GM18951 (cell line): ENCODE results near the gene CHFR.
"Not testable (repeated sequence)": the region's sequence is repeated elsewhere in the genome, so short reads cannot be mapped to it uniquely, and the experiment has no call there.

Source experiments
- POLR2A ChIP-seq: IDR thresholded peaks from 4 replicates; pipeline ENCODE4 v1.6.1; 2011; ENCODE audit warnings: mild to moderate bottlenecking; ENCODE audit not compliant: insufficient read length, insufficient read depth; ENCODE audit errors: extremely low read depth
- in situ Hi-C: fragments of 300-500 bp; cut with MboI; formaldehyde crosslinking; loops from one replicate; pipeline ENCODE4 v1.12.0; 2022; ENCODE audit warnings: low sequenced_read_pairs, mixed read lengths, inconsistent platforms; ENCODE audit not compliant: unreplicated experiment

The CHFR gene

DNA sequence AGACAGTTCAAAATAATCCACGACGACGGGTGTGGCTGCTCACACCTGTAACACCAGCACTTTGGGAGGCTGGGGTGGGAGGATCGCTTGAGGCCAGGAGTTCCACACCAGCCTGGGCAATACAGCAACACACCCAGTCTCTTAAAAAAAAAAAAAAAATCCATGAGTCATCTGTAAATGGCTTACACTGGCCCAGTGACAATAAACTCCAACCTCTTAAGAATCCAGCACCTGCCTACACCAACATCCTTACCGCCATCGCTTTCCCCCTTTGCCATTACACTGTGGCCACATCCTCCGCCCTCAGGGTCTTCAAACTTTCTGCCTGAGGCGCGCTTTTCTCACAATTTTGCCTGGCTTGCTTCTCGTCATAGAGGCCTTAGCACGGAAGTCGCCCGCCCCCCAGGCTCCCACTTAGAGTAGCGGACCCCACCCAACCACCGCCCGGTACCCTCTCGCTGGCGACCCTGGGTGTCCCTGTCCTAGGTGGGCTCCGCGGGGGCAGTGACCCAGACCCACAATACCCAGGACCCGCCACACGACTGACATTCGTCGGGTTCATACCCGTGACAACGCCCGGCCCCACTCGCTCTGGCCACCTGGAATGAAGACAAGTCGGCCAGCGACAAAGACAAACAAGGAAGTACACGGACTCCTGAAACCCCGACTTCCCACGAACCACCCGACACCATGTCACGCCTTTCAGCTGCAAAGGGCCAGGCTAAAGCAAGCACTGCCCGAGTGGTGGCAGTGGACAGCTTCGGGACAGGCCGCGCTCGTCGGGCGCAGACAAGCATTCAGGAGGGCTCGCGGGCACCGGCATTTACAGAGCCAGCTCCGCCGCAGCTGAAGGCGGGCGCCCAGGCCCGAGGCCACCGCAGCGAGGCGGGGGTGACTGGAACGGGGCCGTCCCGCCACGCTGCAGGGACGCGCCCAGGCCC is 59.4 kb downstream of the CHFR start:
- in situ Hi-C loops = no loop called here
- TF ChIP-seq POLR2A = no peak

DNA sequence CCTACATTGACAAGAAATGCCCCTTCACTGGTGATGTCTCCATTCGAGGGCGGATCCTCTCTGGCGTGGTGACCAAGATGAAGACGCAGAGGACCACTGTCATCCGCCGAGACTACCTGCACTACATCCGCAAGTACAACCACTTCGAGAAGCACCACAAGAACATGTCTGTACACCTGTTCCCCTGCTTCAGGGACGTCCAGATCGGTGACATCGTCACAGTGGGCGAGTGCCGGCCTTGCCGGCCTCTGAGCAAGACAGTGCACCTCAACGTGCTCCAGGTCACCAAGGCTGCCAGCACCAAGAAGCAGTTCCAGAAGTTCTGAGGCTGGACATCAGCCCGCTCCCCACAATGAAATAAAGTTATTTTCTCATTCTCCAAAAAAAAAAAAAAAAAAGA is 61.5 kb downstream of the CHFR start:
- TF ChIP-seq POLR2A = no peak

DNA sequence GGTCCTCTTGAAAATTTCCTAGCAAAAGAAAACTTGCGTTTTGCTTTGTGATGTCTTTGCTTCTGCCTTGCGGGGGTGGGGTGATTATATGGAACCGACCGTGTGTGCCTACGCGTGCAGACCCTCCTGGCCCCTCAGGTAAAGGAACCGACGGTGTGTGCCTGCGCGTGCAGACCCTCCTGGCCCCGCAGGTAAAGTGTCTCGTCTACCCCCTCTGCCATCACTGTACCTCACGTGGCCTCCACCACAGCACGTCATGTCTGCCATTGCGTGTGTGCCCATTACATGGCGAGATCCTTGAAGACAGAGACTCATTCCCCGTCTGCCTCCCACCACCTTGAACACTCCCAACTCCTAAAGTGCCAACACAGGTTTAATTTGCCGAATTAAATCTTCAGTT is 62.3 kb downstream of the CHFR start:
- in situ Hi-C loops = no loop called here
- no peak for TF ChIP-seq POLR2A

More for the DNA sequence above, 61.5 kb downstream of the CHFR start:
- in situ Hi-C loops = no loop called here

DNA sequence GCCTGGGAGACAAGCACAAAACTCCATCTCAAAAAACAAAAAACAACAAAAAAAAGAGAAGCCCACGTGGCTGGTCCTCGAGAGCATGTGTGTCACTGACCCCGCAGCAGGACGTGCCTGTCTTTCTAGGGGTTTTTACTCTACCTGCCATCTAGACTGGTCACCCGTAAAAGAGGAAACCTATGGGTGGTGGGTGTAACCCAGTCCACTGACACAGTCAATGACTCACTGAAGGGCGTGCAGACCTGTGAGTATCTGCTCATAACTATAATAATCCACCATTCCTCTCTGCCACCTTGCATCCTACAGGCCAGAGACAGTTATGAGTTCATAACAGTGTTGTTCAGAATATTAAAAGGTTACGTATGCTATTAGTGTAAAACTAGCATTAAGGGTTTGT is 63.4 kb downstream of the CHFR start:
- in situ Hi-C loops = no loop called here
- no peak for TF ChIP-seq POLR2A

DNA sequence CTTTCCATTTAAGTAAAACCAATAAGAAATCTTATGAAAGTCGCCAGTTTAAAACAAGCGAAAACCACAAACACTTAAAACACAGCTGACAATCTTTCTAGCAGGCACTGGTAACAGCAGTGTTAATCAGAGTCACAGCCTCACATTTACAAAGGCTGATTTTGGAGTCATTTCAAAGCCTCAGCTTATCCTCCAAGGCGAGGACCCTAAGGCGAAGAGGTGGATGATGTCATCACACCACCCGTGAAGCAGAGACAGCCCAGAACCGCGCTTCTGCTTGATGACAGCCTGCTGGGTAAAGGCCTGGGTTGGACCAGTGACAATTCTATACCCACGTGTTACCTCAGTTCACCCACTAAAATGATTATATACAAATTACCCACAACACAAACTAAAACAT is 68.8 kb downstream of the CHFR start:
- in situ Hi-C loops = no loop called here
- no peak for TF ChIP-seq POLR2A

DNA sequence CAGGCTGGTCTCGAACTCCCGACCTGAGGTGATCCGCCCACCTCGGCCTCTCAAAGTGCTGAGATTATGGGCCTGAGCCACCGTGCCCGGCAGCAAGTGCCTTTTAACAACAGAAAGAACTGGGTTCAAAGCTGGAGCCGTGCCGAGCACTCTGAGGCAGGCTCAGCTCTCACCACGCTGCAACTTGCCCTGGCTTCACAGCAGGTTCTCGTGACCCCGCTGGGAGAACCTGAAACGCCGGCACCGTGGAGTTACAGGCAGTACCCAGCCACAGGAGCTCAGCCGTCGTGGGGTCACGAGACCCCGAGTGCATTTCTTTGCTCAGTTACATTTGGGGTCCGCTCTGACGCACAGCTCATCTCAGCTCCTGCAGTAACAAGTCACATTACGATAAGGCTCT is 73.2 kb downstream of the CHFR start:
- TF ChIP-seq POLR2A = no peak
- in situ Hi-C loops = no loop called here

DNA sequence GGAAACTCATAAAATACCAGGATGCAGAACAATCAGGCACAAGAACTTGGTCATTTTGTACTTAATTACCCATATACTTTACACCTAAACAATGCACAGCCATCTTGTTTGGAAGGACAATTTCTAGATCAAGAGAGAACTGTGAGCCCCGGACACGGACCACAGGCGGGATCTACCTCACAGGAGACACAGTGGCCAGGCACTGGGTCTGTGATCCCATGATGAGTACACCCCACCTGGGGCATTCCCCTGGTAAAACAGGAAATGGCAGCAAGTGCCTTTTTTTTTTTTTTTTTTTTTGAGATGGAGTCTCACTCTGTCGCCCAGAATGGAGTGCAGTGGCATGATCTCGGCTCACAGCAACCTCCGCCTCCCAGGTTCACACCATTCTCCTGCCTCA is 74.0 kb downstream of the CHFR start:
- in situ Hi-C loops = no loop called here
- TF ChIP-seq POLR2A = no peak

DNA sequence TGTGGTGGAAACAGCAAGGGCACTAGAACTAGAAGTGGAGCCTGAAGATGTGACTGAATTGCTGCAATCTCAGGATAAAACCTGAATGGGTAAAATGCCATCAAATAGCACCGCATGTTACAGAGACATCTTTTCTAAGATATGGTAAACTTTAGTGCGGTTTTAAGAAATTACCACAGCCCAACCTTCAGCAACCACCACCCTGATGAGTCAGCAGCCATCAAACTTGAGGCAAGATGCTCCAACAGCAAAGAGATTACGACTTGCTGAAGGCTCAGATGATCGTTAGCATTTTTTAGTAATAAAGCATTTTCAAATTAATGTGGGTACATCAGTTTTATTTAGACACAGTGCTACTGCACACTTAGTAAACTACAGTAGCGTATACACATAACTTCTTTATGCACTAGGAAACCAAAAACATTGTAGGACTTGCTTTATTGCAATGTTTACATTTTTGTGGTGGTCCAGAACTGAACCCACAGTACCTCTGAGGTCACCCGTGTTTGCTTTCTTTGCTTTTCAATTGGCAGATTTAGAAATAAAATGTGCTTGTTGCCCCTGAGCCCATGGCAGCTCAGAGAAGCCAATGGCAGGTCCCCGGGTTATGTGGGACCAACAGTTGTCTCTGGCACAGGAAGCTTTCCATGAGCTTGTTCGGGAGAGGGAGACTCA is 74.6 kb downstream of the CHFR start:
- TF ChIP-seq POLR2A = no peak
- in situ Hi-C loops = no loop called here

DNA sequence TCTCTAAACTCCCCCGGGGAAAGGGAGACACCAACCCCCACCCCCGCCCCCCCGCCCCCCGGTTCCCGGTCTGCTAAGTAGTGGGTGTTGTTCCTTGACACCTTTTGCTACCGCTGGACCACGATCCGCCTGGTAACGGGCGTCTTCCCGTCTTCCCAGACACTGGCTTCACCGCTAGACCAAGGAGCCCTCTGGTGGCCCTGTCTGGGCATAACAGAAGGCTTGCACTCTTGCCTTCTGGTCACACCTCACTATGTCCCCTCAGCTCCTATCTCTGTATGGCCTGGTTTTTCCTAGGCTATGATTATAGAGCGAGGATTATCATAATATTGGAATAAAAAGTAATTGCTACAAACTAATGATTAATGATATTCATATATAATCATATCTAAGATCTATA is 78.0 kb downstream of the CHFR start:
- in situ Hi-C loops = not testable (repeated sequence)

DNA sequence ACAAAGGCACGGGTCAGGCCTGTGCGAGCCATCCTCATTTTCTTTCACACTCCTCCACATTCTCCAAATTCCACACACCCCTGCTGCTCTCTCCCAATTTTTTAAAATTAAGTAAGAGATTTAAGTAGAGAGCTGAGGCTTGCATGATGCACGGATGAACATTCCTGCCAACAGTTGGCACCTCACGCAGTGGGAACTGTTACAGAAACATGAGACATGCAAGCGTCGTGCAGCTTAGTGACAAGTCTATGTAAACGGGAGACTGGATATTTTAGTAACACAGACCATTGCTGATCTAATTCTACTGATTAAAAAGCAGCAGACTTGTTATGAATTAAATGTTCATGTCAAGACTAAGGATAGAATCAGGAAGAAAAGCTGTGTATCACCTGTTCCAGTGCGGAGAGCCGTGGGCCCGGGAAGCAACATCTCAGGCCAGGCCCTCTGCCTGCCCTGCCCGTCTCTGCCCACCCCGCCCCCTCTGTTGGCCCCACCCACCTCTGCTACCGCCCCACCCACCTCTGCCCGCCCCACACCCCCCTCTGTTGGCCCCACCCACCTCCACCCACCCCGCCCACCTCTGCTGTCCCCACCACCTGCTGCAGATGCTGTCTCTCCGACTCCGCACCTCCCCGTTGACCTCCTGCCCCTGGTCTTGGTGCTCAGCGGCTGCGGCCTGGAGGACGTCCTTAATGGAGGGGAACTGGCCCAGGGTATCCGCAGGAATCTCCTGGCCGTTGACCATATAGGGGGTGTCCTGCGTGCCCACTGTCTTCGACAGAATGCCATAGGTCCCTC is 79.9 kb downstream of the CHFR start:
- in situ Hi-C loops = no loop called here
- no peak for TF ChIP-seq POLR2A

DNA sequence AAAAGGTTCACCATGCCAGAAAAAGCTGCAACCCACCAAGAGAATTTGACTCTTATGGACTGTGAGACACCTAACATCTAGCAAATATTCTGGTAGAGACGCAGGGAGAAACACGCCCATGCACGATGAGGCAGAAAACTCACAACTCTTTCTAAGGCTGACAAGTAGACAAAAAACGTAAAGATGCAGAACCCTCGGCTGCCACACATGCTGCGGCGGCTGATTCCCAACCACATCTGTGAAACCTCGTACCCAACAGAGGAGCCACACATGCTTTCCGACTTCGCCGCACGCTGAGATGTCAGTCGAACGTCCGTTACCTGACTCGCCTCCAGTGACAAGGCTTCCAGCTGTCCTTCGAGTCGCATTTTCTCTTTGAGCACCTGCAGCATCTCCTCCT is 80.5 kb downstream of the CHFR start:
- in situ Hi-C loops = no loop called here
- no peak for TF ChIP-seq POLR2A

DNA sequence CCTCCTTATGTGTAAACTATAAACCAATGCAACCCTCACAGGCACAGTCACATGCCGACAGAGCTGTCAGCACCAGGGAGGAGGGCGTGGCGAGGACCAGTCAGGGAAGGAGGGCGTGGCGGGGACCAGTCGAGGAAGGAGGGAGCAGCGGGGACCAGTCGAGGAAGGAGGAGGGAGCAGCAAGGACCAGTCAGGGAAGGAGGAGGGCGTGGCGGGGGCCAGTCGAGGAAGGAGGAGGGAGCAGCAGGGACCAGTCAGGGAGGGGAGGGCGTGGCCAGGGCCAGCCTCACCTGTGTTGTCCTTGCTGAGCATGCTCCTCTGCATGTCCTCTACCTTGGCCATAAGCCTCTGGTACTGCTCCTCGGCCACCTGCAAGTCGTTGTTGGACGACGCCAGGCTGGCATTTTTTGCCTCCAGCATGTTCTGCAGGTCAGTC is 83.0 kb downstream of the CHFR start:
- in situ Hi-C loops = no loop called here
- no peak for TF ChIP-seq POLR2A

DNA sequence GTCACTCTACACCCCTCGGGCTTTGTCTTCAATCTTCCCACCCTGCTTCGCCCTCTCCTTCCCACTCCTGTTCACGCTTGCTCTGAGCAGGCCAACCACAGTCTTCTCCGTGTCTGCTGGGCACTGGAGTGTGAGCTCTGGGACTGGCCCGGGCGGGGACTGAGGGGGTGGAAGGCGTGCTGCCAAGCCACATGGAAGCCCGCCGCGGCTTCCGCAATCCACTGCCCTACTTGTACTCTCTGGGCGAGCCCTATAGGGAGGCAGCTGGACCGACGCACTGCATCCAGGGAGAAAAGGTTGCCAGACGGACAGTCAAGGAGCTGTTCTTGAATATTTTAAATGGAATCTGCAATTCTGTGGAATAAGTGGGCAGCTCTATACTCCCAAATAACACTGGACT is 83.5 kb downstream of the CHFR start:
- in situ Hi-C loops = no loop called here
- no peak for TF ChIP-seq POLR2A
